GM23338 (cell line): ENCODE data around the gene PLD5.

Experiments
- CREB1 ChIP-seq: fragments of 250-450 bp; sonication (Bioruptor Pico); IDR thresholded peaks from 2 replicates; pipeline ENCODE4 v1.5.0; 2020; ENCODE audit warnings: low read depth, mild to moderate bottlenecking, moderate library complexity
- EZH2 ChIP-seq: fragments of 200-600 bp; sonication (generic); IDR thresholded peaks from one replicate; pipeline ENCODE4 v1.8.0; 2017; ENCODE audit warnings: antibody characterized with exemption, mild to moderate bottlenecking, low read depth; ENCODE audit not compliant: unreplicated experiment
- STAT1 ChIP-seq: IDR thresholded peaks from one replicate; pipeline ENCODE4 v1.6.1; 2016; ENCODE audit warnings: antibody characterized with exemption; ENCODE audit not compliant: unreplicated experiment
- TF ChIP-seq, protein P1 (sequence below), 2 experiments: fragments of 200-600 bp in 1 of 2; sonication (generic) in 1 of 2; conservative IDR thresholded peaks; 2 replicates each; pipeline versions ENCODE4 v1.5.1 to v1.6.1; 2016 to 2017; ENCODE audit warnings: antibody characterized with exemption in 2 of 2, low read depth in 2 of 2, mild to moderate bottlenecking in 2 of 2, moderate library complexity in 1 of 2
- TF ChIP-seq, protein P2 (sequence below): IDR thresholded peaks from one replicate; pipeline ENCODE4 v1.6.1; 2018; ENCODE audit warnings: antibody characterized with exemption; ENCODE audit not compliant: unreplicated experiment

- TF ChIP-seq, protein P1, sequence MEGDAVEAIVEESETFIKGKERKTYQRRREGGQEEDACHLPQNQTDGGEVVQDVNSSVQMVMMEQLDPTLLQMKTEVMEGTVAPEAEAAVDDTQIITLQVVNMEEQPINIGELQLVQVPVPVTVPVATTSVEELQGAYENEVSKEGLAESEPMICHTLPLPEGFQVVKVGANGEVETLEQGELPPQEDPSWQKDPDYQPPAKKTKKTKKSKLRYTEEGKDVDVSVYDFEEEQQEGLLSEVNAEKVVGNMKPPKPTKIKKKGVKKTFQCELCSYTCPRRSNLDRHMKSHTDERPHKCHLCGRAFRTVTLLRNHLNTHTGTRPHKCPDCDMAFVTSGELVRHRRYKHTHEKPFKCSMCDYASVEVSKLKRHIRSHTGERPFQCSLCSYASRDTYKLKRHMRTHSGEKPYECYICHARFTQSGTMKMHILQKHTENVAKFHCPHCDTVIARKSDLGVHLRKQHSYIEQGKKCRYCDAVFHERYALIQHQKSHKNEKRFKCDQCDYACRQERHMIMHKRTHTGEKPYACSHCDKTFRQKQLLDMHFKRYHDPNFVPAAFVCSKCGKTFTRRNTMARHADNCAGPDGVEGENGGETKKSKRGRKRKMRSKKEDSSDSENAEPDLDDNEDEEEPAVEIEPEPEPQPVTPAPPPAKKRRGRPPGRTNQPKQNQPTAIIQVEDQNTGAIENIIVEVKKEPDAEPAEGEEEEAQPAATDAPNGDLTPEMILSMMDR (conservative IDR thresholded peaks at IDR 0.05; ENCODE audit: low read depth in 2 of 2), result no peak
- TF ChIP-seq, protein P2, sequence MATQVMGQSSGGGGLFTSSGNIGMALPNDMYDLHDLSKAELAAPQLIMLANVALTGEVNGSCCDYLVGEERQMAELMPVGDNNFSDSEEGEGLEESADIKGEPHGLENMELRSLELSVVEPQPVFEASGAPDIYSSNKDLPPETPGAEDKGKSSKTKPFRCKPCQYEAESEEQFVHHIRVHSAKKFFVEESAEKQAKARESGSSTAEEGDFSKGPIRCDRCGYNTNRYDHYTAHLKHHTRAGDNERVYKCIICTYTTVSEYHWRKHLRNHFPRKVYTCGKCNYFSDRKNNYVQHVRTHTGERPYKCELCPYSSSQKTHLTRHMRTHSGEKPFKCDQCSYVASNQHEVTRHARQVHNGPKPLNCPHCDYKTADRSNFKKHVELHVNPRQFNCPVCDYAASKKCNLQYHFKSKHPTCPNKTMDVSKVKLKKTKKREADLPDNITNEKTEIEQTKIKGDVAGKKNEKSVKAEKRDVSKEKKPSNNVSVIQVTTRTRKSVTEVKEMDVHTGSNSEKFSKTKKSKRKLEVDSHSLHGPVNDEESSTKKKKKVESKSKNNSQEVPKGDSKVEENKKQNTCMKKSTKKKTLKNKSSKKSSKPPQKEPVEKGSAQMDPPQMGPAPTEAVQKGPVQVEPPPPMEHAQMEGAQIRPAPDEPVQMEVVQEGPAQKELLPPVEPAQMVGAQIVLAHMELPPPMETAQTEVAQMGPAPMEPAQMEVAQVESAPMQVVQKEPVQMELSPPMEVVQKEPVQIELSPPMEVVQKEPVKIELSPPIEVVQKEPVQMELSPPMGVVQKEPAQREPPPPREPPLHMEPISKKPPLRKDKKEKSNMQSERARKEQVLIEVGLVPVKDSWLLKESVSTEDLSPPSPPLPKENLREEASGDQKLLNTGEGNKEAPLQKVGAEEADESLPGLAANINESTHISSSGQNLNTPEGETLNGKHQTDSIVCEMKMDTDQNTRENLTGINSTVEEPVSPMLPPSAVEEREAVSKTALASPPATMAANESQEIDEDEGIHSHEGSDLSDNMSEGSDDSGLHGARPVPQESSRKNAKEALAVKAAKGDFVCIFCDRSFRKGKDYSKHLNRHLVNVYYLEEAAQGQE, result no peak
- no peak for TF ChIP-seq EZH2
- no peak for TF ChIP-seq CREB1
- no peak for TF ChIP-seq STAT1
These were observed 89.3 kb downstream of the PLD5 start for GRCh38 chr1:242435200-242435599.
